Measurements from ENCODE around the gene ZNF598.
A peak's percentile ranks its signal among the peaks of the same experiment; 100 is the strongest.

The ZNF598 gene

DNA sequence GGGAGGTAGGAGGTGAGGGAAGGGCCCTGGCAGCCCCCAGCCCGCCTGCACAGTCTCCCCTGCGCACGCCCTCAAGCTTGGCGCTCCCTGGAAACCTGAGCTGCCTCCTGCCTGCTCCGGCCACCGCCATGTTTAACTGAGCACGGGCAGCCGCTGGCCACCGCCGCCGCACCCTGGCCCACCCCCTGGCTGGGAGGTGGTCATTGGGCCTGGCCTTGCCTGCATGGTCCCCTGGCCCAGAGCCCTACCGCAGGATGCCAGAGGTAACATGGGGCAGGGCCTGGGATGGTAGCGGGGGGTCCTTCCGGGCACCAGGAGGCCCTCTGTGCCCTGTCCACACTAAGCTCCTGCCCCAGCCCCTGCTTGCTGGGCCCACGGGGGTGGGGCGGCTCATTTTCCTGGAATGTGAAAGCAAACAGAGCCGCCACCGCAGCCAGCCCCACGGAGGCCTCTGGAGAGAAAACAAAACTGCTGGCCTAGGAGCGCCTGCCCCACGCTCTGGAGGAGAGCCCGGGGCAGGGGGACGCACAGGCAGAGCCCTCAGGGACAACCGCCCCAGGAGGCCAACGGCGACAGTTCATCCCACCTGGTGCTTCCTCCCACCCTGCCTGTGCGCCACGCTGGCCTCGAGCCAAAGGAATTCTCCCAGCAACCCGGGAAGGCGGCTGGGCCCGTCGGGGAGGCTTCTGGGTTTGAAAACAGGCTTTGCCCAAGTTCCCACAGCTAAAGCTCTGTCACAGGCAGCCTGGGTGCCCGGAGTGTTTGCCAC, 26.0 kb upstream of the ZNF598 start (continued):
- TF ChIP-seq, protein P1, sequence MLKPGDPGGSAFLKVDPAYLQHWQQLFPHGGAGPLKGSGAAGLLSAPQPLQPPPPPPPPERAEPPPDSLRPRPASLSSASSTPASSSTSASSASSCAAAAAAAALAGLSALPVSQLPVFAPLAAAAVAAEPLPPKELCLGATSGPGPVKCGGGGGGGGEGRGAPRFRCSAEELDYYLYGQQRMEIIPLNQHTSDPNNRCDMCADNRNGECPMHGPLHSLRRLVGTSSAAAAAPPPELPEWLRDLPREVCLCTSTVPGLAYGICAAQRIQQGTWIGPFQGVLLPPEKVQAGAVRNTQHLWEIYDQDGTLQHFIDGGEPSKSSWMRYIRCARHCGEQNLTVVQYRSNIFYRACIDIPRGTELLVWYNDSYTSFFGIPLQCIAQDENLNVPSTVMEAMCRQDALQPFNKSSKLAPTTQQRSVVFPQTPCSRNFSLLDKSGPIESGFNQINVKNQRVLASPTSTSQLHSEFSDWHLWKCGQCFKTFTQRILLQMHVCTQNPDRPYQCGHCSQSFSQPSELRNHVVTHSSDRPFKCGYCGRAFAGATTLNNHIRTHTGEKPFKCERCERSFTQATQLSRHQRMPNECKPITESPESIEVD (tag by site-specific recombination; IDR thresholded peaks at IDR 0.05): no peak
- TF ChIP-seq YY2 (tag by site-specific recombination; IDR thresholded peaks at IDR 0.05): no peak
- TF ChIP-seq ZNF335 (tag by site-specific recombination; conservative IDR thresholded peaks at IDR 0.05): peak; percentile 79
- TF ChIP-seq IKZF3 (tag by site-specific recombination; IDR thresholded peaks at IDR 0.05): no peak; the same call in 1 of the 2 replicates
- TF ChIP-seq ZNF133 (tag by site-specific recombination; IDR thresholded peaks at IDR 0.05): no peak
- no peak for TF ChIP-seq ZNF16 (tag by site-specific recombination; IDR thresholded peaks at IDR 0.05; ENCODE audit: low read depth)
- TF ChIP-seq KLF16 (tag by site-specific recombination; IDR thresholded peaks at IDR 0.05): no peak
- no peak for TF ChIP-seq HOXD13 (CRISPR knock-in tag; IDR thresholded peaks at IDR 0.05; ENCODE audit: borderline replicate concordance)
- TF ChIP-seq, protein P2, sequence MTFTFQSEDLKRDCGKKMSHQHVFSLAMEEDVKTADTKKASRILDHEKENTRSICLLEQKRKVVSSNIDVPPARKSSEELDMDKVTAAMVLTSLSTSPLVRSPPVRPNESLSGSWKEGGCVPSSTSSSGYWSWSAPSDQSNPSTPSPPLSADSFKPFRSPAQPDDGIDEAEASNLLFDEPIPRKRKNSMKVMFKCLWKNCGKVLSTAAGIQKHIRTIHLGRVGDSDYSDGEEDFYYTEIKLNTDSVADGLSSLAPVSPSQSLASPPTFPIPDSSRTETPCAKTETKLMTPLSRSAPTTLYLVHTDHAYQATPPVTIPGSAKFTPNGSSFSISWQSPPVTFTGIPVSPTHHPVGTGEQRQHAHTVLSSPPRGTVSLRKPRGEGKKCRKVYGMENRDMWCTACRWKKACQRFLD (tag by site-specific recombination; IDR thresholded peaks at IDR 0.05): no peak
- no peak for TF ChIP-seq ZNF529 (tag by site-specific recombination; IDR thresholded peaks at IDR 0.05; ENCODE audit: insufficient replicate concordance)
- peak; percentile 97 for TF ChIP-seq ZIC2 (tag by site-specific recombination; IDR thresholded peaks at IDR 0.05)
- no peak for TF ChIP-seq ZNF311 (tag by site-specific recombination; IDR thresholded peaks at IDR 0.05; ENCODE audit: borderline replicate concordance)
- no peak for TF ChIP-seq ZNF19 (tag by site-specific recombination; IDR thresholded peaks at IDR 0.05; ENCODE audit: low read depth)
- TF ChIP-seq, protein P3, sequence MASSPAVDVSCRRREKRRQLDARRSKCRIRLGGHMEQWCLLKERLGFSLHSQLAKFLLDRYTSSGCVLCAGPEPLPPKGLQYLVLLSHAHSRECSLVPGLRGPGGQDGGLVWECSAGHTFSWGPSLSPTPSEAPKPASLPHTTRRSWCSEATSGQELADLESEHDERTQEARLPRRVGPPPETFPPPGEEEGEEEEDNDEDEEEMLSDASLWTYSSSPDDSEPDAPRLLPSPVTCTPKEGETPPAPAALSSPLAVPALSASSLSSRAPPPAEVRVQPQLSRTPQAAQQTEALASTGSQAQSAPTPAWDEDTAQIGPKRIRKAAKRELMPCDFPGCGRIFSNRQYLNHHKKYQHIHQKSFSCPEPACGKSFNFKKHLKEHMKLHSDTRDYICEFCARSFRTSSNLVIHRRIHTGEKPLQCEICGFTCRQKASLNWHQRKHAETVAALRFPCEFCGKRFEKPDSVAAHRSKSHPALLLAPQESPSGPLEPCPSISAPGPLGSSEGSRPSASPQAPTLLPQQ (tag by site-specific recombination; IDR thresholded peaks at IDR 0.05): peak; percentile 68; the same call in 1 of the 2 replicates
- no peak for TF ChIP-seq ZNF266 (tag by site-specific recombination; IDR thresholded peaks at IDR 0.05; ENCODE audit: low read depth)
- no peak for TF ChIP-seq ZBTB48 (tag by site-specific recombination; IDR thresholded peaks at IDR 0.05)
- TF ChIP-seq EGR2 (tag by site-specific recombination; IDR thresholded peaks at IDR 0.05; ENCODE audit: low read depth): peak; percentile 91
- no peak for TF ChIP-seq ZNF391 (tag by site-specific recombination; IDR thresholded peaks at IDR 0.05; ENCODE audit: borderline replicate concordance, low read depth)
- no peak for TF ChIP-seq HOXA7 (CRISPR knock-in tag; IDR thresholded peaks at IDR 0.05; ENCODE audit: borderline replicate concordance)
- no peak for TF ChIP-seq ZNF24 (tag by site-specific recombination; IDR thresholded peaks at IDR 0.05)
- no peak for TF ChIP-seq MYNN (tag by site-specific recombination; IDR thresholded peaks at IDR 0.05; ENCODE audit: borderline replicate concordance)
- 0 out of 2 replicates have a peak, but pooled peaks have one; percentile 26 for TF ChIP-seq BCL11B (tag by site-specific recombination; IDR thresholded peaks at IDR 0.05; ENCODE audit: low read depth)
- TF ChIP-seq ZNF423 (tag by site-specific recombination; IDR thresholded peaks at IDR 0.05): peak; percentile 76
- no peak for TF ChIP-seq TCF7L2 (IDR thresholded peaks at IDR 0.05; ENCODE audit: borderline replicate concordance, low read depth, low read length)
- peak; percentile 75 for TF ChIP-seq ZBTB8A (tag by site-specific recombination; IDR thresholded peaks at IDR 0.05)
- no peak for TF ChIP-seq ZNF175 (tag by site-specific recombination; IDR thresholded peaks at IDR 0.05)
- TF ChIP-seq ZFP3 (tag by site-specific recombination; IDR thresholded peaks at IDR 0.05; ENCODE audit: low read depth): no peak
- TF ChIP-seq, protein P4, sequence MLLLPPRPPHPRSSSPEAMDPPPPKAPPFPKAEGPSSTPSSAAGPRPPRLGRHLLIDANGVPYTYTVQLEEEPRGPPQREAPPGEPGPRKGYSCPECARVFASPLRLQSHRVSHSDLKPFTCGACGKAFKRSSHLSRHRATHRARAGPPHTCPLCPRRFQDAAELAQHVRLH (tag by site-specific recombination; IDR thresholded peaks at IDR 0.05): no peak
- no peak for TF ChIP-seq ZNF211 (tag by site-specific recombination; IDR thresholded peaks at IDR 0.05; ENCODE audit: low read depth)
- no peak for TF ChIP-seq ZNF37A (tag by site-specific recombination; IDR thresholded peaks at IDR 0.05)
- TF ChIP-seq ZNF138 (tag by site-specific recombination; IDR thresholded peaks at IDR 0.05; ENCODE audit: borderline replicate concordance): no peak
- TF ChIP-seq ZNF555 (tag by site-specific recombination; conservative IDR thresholded peaks at IDR 0.05): no peak
- no peak for TF ChIP-seq PRDM1 (tag by site-specific recombination; IDR thresholded peaks at IDR 0.05)
- TF ChIP-seq, protein P5, sequence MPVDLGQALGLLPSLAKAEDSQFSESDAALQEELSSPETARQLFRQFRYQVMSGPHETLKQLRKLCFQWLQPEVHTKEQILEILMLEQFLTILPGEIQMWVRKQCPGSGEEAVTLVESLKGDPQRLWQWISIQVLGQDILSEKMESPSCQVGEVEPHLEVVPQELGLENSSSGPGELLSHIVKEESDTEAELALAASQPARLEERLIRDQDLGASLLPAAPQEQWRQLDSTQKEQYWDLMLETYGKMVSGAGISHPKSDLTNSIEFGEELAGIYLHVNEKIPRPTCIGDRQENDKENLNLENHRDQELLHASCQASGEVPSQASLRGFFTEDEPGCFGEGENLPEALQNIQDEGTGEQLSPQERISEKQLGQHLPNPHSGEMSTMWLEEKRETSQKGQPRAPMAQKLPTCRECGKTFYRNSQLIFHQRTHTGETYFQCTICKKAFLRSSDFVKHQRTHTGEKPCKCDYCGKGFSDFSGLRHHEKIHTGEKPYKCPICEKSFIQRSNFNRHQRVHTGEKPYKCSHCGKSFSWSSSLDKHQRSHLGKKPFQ (tag by site-specific recombination; IDR thresholded peaks at IDR 0.05): peak; percentile 53; the same call in 1 of the 2 replicates
- peak; percentile 29; the same call in 1 of the 2 replicates for TF ChIP-seq SP7 (tag by site-specific recombination; IDR thresholded peaks at IDR 0.05)
- no peak for TF ChIP-seq ZNF23 (tag by site-specific recombination; IDR thresholded peaks at IDR 0.05; ENCODE audit: borderline replicate concordance)
